HG03159 (cell line): ENCODE results near the gene SPATA45.
A peak's percentile ranks its signal among the peaks of the same experiment; 100 is the strongest.

Experiments
- ATAC-seq: cut with Tn5 transposase; IDR thresholded peaks from one replicate; pipeline ENCODE4 v1.9.1; 2021; ENCODE audit warnings: mild to moderate bottlenecking, moderate library complexity; ENCODE audit not compliant: unreplicated experiment

Gene SPATA45

GRCh38 chr1:212833211-212834207, 13.9 kb downstream of the SPATA45 start:
- peak; percentile 70 for ATAC-seq

- ATAC-seq = no peak
Measured at GRCh38 chr1:212828395-212828794, 19.1 kb downstream of the SPATA45 start.

GRCh38 chr1:212827831-212828278, 19.6 kb downstream of the SPATA45 start:
- ATAC-seq = no peak

- no peak for ATAC-seq
Measured at GRCh38 chr1:212827171-212827776, 20.2 kb downstream of the SPATA45 start.

- no peak for ATAC-seq
Measured at GRCh38 chr1:212825798-212826452, 21.5 kb downstream of the SPATA45 start.

- no peak for ATAC-seq
Measured at GRCh38 chr1:212824201-212824600, 23.2 kb downstream of the SPATA45 start.

GRCh38 chr1:212822956-212823355, 24.5 kb downstream of the SPATA45 start:
- ATAC-seq = no peak

- ATAC-seq = no peak
Measured at GRCh38 chr1:212820969-212821368, 26.5 kb downstream of the SPATA45 start.

- ATAC-seq = peak; percentile 63
Measured at GRCh38 chr1:212819726-212820125, 27.7 kb downstream of the SPATA45 start.

- ATAC-seq = no peak
Measured at GRCh38 chr1:212816567-212817278, 30.7 kb downstream of the SPATA45 start.

- no peak for ATAC-seq
Measured at GRCh38 chr1:212814537-212815334, 32.7 kb downstream of the SPATA45 start.

GRCh38 chr1:212805767-212806166, 41.7 kb downstream of the SPATA45 start:
- ATAC-seq = no peak

- ATAC-seq = no peak
Measured at GRCh38 chr1:212797681-212798080, 49.8 kb downstream of the SPATA45 start.

GRCh38 chr1:212794561-212795014, 52.9 kb downstream of the SPATA45 start:
- peak; percentile 88 for ATAC-seq

- no peak for ATAC-seq
Measured at GRCh38 chr1:212792396-212792908, 55.0 kb downstream of the SPATA45 start.

GRCh38 chr1:212791676-212792395, 55.6 kb downstream of the SPATA45 start, which contains the start of the genes NSL1 and TATDN3:
Gene NSL1 (minus strand): TSS chr1:212791777. CDS start chr1:212791763, 14 bp downstream.
Gene TATDN3 (plus strand): TSS chr1:212791894. CDS start chr1:212791922, 28 bp downstream.
- peak; percentile 49 for ATAC-seq

- ATAC-seq = peak; percentile 29
Measured at GRCh38 chr1:212791261-212791675, 56.2 kb downstream of the SPATA45 start.

- ATAC-seq = no peak
Measured at GRCh38 chr1:212785871-212786270, 61.6 kb downstream of the SPATA45 start.

- no peak for ATAC-seq
Measured at GRCh38 chr1:212783976-212784375, 63.5 kb downstream of the SPATA45 start.
